HG02623 (cell line): ENCODE results near the gene ATXN7.

Experiments used
- ATAC-seq: cut with Tn5 transposase; IDR thresholded peaks from one replicate; pipeline ENCODE4 v1.9.1; 2021; ENCODE audit warnings: moderate library complexity; ENCODE audit not compliant: unreplicated experiment

ATXN7 gene, protein sequence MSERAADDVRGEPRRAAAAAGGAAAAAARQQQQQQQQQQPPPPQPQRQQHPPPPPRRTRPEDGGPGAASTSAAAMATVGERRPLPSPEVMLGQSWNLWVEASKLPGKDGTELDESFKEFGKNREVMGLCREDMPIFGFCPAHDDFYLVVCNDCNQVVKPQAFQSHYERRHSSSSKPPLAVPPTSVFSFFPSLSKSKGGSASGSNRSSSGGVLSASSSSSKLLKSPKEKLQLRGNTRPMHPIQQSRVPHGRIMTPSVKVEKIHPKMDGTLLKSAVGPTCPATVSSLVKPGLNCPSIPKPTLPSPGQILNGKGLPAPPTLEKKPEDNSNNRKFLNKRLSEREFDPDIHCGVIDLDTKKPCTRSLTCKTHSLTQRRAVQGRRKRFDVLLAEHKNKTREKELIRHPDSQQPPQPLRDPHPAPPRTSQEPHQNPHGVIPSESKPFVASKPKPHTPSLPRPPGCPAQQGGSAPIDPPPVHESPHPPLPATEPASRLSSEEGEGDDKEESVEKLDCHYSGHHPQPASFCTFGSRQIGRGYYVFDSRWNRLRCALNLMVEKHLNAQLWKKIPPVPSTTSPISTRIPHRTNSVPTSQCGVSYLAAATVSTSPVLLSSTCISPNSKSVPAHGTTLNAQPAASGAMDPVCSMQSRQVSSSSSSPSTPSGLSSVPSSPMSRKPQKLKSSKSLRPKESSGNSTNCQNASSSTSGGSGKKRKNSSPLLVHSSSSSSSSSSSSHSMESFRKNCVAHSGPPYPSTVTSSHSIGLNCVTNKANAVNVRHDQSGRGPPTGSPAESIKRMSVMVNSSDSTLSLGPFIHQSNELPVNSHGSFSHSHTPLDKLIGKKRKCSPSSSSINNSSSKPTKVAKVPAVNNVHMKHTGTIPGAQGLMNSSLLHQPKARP

DNA sequence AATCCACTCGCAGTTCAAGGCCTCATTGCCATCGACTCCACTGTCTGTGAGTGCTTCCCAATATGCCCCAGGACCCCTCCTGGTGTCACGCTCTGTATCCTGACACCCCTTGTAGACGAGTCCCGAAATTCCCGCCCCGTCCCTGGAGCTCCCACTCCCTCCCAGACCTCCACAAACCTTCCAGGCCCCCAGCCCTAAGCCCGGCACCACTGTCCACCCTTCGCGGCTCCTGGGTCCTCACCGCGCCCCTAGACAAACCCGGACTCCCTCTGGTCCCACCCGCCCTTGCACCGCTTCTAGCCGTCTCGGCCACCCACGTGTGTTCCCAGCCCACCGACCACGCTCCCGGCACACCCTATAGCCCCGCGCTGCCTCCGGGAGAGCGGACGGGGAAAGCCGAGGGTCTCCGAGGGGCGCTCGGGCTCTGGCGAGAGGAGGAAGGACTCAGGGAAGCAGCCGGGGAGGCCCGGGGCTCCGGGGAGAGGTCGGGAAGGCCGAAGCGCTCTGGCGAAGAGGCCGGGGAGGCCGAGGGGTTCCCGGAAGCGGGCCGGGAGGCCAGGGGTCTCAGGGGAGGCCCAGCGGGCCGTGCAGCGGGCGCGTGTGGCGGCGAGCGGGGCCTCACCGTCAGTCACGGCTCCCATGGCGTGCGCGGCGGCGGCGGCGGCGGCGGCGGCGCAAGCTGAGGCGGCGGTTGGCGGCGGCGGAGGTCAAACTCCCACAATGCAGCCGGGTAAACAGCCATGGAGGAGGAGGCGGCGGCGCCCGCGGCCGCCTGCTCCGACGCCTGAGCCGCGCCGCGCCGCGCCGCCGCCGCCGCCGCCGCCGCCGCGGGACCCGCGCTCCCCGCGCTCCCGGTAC is at the start of gene ATXN7, which contains the start of gene THOC7:
Gene ATXN7, plus strand, starts transcription at position 718 of the 858 bp plus-strand sequence. CDS start 48,732 bp downstream, outside the sequence.
Gene THOC7, minus strand, starts transcription at position 656 of the 858 bp plus-strand sequence. Its CDS starts 15 bp downstream, at position 641.
- ATAC-seq, result peak; percentile 70

DNA sequence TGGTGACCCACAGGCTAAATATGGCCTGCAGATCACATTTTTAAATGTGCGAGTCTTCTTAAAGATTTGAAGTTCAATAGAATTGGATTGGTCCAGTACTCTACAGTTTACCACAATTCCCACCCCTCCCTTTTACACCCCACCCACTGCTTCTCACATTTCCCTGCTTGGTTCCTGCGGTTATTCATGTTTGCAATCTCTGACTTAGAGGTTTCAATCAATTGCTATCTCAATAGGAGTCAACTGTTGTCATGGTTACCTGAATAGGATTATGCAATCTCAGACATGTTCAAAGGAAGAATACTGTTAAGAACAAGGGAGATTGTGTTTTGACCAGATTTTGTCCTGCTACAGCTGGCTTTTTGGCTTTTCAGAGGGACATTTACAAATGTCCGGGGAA is 49.4 kb upstream of the ATXN7 start:
- no peak for ATAC-seq

DNA sequence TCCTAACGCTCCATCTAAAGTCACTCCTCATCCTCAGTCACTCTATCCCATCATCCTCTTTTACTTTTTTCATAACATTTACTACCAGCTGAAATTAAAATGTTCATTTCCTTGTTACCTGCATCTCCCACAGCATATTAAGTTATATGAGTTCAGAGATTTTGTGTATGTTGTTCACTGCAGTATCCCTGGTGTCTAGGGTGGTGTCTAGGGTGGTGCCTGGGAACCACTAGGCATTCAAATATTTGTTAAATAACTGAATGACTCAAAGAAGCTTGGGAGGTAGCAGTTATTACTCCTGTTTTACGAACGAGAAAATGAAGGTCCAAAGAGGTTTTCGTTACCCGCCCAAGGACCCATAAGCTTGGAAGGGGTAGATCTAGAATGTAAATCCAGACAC is 46.4 kb upstream of the ATXN7 start:
- no peak for ATAC-seq

DNA sequence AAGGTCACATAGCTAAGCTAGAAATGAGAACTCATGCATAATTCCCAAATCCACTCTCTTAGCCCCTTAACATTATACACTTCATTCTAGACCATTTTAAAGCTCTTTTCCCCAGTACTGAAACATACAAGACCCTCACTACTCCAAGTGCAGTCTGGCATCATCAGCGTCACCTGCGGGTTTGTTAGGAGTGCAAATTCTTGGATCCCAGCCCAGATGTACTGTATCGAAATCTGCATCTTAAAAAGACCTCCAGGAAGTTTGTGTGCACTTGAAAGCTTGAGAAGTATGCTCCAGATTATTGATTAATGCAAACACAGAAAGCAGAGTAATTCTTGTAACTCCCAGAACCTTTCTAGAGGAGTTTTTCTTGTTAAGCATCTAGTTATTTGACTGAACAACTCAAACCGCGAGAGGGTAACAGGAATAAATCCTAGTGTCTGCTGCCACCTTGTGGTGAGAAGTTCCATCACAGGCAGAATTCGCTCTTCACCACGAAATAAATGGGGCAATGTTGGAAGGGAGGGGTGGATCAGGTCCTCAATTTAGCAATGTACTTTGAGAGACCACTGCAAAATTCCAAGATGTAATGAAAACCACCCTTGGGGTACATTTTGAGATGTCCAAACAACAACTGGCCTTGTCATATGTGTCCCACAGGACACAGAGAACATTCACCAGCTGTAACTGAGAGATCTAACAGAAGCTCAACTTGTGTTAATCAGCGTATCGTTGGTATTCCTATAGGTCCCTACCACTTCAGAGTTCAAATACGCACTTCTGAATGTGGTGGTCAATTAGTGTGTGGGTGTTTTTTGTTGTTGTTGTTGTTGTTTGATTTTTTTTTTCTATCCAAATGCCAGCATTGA is 45.2 kb upstream of the ATXN7 start:
- peak; percentile 72 for ATAC-seq

DNA sequence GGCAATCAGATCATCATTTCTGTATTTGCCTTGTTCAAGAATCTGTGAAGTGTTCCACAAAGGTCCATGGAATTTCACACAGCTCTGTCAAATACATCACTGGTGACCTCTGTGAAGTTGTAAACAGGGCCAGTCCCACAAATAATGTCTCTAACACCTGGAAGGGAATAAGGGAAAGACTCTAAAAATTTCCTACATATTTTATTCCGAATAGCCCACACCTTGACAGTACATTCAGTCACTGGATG is 44.6 kb upstream of the ATXN7 start, which contains the start of gene C3orf49:
Gene C3orf49, plus strand, starts transcription at position 149 of the 248 bp plus-strand sequence. CDS start 173 bp downstream, outside the sequence.
- ATAC-seq, result no peak

DNA sequence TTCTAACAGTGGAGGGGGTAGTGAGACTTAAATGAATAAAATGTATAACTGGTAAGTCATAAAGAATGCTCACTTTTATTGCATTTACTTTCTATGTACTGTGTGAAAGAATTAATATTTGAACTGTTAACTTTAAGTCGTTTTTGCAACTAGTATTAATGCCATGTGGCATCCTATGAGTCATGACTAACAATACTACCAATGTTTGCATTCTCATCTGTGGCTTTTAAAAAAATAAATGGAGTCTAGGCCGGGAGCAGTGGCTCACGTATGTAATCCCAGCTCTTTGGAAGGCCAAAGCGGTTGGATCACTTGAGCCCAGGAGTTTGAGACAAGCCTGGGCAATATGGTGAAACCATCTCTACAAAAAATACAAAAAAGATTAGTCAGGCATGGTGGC is 39.4 kb upstream of the ATXN7 start:
- no peak for ATAC-seq

DNA sequence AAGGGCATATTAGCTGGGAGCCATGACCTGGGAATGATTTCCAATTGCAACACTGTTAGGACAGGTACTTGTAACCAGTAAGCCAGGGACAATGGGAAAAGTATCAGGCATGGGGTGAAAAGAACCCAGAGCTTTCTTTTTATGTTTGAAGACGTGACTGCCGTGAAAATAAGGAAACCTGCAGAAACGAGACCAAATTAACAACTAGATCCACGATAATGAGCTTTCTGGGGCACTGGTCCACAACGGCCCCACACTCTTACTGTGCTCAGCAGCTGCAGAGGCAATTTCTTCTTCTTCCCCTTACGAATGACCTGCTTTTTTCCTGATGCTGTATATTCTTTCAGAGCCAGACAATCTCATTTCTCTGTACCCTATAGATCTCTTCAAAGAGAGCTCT is 33.1 kb upstream of the ATXN7 start:
- no peak for ATAC-seq

DNA sequence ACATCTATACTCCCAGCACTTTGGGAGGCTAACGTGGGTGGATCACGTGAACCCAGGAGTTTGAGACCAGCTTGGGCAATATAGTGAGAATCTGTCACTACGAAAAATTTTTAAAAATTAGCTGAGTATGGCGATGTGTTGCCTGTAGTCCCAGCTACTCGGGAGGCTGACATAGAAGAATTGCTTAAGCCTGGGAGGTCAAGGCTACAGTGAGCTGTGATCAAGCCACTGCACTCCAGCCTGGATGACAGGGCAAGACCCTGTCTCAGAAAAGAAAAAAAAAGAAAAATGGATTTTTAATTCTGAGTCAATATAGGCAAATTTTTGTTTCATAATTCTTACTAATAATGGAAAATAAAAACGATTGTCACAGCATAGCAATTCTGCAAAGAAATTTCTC is 31.3 kb upstream of the ATXN7 start:
- ATAC-seq, result no peak

DNA sequence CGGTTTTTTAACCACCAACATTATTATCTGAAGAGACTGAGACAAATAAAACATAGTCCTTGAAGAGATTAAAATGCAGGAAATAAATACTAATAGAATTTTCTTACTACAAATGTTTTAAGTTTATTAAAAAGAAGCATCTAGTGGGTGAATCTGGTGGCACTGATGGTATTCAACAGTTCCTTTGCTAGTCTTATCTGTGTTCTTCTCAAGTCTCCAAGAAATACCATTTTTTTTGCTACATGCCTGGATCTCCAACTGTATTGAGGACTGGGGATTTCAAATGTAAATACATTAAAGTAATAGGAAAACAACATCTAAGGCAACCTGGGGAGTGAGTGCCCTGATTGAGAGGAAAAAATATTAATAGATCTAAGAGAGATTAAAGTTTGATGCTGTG is 22.0 kb upstream of the ATXN7 start:
- ATAC-seq, result no peak

DNA sequence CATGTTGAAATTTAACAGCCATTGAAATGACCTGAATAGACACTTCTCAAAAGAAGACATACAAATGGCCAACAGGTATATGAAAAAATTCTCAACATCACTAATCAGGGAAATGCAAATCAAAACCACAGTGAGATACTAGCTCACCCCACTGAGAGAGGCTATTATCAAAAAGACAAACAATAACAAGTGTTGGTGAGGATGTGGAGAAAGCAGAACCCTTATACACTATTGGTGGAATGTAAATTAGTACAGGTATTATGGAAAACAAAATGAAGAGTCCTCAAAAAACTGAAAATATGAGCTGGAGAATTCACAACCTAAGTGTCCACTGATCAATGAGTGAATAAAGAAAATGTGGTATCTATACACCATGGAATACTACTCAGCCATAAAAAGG is 21.5 kb upstream of the ATXN7 start:
- no peak for ATAC-seq

DNA sequence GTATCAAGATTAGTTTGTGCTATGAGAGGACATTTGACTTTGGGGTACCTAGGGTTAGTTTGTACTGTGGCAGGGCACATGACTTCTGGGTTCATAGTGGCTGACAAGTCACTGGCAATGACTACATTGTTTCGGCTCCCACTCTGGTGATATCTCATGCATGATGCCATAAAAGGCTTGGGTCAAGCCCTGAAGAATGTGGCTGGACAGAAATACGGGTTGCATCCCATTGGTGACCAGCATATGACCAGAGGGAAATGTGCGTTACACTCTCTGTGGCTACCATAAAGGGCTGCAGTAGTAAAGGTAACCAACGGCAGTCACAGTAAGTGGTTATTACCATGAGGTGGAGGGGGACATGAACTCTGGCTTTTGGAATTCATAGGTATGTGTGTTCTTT is 18.5 kb upstream of the ATXN7 start:
- no peak for ATAC-seq

DNA sequence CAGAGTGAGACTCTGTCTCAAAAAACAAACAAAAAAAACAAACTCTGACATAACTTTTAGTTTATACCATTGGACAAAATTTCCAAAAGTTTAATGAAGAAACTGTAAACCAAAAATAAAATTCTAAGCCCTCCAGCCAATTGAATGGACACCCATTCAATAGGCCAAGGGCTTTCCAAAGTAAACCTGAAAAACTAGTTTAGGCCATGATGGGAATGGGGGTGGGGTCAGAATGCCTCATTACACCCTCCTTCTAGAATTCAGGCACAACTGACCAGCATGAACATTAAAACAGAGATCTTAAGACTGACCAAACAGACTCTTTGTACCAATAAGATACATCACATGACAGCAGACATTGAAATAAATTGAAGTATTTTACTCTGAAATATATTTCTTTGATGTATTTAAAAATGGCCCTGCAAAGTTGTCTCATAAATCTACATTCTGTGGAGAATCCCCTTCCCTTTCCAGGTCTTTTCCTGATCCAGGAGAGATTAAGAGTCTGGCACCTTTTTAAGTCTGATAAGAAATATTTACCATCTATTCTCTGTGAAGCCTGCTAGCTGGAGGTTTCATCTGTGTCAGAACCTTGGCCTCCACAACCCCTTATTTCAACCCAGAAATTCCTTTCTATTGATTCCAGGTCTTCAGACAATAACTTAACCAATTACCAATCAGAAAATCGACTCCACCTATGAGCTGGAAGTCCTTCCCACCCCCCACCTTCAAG is 15.8 kb upstream of the ATXN7 start:
- no peak for ATAC-seq

DNA sequence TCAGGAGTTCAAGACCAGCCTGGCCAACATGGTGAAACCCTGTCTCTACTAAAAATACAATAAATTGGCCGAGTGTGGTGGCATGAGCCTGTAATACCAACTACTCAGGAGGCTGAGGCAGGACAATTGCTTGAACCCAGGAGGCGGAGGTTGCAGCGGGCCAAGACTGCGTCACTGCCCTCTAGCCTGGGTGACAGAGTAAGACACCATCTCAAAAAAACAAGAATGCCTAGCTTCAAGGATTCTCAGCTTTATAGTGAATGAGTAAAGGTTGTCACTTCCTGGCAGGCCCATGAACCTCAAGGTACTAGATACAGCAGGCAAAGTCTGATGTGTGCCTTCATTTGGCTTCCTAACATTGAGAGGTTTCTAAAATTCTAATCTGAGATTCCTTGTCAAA is 14.5 kb upstream of the ATXN7 start:
- ATAC-seq, result no peak

DNA sequence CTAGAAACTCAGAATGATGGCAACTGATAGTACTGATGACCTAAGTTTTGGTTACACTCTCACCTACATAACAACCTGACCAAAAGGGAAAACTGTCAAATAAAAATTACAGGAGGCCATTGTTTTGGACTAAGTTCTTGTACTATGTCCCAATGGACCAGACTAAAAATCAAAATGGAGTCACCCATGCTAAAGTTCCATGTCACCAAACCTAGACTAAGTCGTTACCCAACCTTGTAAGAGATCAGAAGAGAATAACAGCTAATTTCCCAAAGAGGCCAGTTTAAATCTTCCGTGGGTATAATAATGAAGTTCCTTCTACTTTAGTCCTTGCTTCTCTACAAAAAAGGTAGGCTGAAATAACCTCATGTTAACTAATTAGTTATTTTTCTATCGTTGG is 12.4 kb upstream of the ATXN7 start:
- no peak for ATAC-seq

DNA sequence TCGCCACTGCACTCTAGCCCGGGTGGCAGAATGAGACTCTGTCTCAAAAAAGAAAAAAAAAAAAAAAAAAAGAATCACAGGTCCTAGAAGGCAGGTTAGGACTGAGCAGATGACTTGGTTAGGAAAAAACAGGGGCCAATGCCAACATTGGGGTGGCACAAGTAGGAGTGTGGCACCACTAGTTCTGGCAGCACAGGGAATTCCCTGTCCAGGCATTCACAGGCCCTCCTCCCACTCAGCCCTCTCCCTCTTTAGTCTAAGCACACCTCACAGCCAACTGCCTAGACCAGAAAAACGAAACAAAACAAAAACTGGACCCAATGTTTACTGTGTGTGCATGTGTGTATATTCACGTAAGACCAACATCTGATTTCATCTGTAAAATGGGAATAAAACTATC is 10.6 kb upstream of the ATXN7 start:
- ATAC-seq, result no peak

DNA sequence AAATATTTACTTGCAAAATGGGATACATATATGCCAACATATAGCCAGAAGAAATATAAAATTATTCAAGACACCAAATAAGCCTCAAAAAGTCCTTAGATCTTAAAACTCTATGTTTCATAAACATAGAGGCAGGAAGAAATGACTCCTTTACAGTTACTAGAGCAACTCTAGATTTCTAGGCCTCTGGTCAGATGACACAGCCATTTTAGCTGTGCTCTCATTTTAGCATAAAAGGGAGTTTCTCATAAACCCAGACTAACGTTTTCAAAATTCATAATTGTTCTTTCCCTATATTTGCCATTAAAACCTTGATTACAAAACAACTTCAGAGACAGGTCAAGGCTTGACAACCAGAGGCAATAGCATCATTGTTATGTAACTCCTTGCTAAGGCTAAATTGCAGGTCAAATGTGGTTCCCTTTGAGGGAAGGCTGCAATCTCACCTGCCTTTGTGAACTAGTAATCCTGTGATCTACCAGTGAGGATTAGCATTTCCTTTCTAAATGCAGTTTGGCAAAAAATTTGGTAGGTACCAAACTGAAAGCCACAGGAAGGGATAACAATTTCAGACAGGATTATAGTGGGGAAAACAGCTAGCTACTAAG is 8.2 kb upstream of the ATXN7 start:
- no peak for ATAC-seq

DNA sequence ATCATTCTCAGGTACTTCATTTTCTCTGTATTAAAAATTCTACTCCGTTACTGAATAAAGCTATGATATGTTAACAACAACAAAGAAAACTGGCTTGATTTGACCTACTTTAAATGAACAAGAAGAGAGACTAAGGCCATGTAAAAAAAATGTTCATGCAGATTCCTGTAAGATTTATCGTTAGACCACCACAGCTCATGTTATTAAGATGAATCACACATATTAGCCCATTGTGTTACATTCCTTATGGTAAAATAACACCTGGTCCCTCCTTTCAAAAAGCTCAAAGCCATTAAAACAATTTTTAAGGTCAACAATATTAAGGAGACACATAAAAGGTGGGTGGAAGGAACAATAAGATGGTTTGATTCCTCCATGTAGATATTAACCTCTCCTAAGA is 6.4 kb upstream of the ATXN7 start:
- no peak for ATAC-seq

DNA sequence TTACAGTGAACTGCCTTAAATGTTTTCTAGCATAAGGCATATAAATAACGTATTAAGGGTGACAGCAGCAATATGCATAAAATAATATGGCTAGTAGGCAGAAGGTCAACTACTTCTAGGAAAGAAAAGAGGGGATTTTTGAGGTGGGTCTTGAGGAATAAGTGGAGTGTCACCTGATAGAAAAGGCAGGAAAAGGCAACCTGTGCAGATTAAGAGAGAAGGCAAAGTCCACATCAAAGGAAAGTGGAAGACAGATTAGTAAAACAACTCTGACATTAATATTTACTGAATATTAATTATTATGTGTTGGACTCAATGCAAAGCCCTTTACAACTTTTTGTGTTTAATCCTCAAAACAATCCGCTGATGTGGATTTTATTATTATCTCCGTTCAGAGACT is 2.9 kb upstream of the ATXN7 start:
- ATAC-seq, result no peak

DNA sequence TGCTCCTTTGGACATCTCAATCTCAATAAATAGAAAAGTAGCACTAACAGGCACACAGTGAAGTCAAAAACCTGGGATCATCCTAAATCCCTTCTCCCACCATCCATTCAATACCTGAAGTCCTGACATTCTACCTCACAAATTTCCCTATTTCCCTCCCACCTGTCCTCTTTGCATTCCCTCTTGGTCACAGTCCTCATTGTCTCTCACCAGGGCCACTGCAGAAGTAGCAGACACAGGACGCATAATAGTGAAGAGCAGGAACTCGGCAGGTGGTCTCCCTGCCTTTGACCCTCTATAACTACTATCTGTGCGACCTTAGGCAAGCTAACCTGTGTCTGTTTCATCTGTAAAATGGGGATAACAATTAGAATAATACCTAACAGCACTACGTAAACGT is 2.4 kb upstream of the ATXN7 start:
- ATAC-seq, result no peak
